ENCODE measurements around the gene EML5.

Gene EML5

GRCh38 chr14:88617479-88617878 is 175.3 kb downstream of the EML5 start:
- no peak for DNase-seq (ENCODE audit: low read depth in 2 of 2)

- DNase-seq (ENCODE audit: low read depth in 2 of 2), result no peak
Observed at GRCh38 chr14:88616697-88617096, 176.1 kb downstream of the EML5 start.

- no peak for DNase-seq (ENCODE audit: low read depth in 2 of 2)
Observed at GRCh38 chr14:88614218-88614907, 178.4 kb downstream of the EML5 start.

GRCh38 chr14:88613552-88614010 is 179.2 kb downstream of the EML5 start:
- no peak for DNase-seq (ENCODE audit: low read depth in 2 of 2)

GRCh38 chr14:88612981-88613380 is 179.8 kb downstream of the EML5 start:
- no peak for DNase-seq (ENCODE audit: low read depth in 2 of 2)

- no peak for DNase-seq (ENCODE audit: low read depth in 2 of 2)
Observed at GRCh38 chr14:88611878-88612277, 180.9 kb downstream of the EML5 start.

DNA sequence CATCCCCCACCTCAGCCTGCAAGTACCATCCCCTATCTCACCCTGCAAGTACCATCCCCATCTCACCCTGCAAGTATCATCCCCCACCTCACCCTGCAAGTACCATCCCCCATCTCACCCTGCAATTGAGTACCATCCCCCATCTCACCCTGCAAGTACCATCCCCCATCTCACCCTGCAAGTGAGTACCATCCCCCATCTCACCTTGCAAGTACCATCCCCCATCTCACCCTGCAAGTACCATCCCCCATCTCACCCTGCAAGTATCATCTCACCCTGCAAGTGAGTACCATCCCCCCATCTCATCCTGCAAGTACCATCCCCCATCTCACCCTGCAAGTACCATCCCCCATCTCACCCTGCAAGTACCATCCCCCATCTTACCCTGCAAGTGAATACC is 184.9 kb downstream of the EML5 start:
- DNase-seq (ENCODE audit: low read depth in 2 of 2), result no peak

DNA sequence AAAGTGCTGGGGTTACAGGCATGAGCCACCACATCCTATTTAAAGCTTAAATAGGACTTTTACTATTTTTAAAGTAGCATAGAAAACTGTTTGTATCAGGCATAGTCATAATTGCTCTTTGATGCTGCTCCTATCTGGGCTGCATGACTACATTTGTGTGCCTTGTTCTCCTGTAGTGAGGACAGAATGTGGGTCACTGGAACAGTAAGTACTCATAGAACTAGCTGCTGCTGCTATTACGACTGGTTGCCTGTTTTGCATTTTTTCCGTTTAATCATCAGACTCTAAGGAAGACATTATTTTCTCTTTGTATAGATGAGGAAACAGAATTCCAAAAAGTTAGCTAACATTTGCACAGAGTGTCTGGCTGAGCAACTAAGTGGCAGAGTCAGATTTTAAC is 187.2 kb downstream of the EML5 start:
- no peak for DNase-seq (ENCODE audit: low read depth in 2 of 2)

- no peak for DNase-seq (ENCODE audit: low read depth in 2 of 2)
Observed at GRCh38 chr14:88604212-88604611, 188.5 kb downstream of the EML5 start.

DNA sequence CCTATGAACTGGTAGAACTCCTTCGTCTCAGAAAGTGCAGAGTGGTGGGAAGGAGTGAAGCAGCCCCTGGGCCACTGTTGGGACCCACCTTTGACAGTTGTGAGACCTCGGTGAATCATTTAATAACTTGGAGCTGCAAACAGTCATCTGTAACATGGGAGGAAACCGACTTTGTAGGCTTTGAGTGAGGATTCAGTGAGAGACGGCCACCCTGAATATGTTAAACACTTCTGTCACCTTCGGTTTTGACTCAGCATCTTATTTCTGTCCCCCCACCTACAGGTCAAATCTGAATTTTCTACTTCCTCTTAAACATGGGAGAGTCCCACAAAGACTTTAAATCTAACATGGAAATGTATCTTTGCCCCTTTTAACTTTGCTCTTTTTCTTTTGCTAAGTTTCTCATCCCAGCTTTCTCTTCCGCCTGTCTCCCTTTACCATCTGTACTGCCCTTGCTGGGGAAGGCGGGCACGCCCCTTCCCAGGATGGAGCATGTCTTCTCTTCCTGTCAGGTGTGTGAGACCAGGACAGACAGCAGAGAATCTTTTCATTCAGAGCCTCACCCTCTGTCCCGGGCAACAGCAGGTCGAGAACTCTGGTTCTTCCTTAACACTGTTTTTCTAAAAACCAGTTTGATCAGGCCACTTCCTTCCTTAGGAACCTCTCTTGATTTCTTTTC is 192.9 kb downstream of the EML5 start:
- no peak for DNase-seq (ENCODE audit: low read depth in 2 of 2)

DNA sequence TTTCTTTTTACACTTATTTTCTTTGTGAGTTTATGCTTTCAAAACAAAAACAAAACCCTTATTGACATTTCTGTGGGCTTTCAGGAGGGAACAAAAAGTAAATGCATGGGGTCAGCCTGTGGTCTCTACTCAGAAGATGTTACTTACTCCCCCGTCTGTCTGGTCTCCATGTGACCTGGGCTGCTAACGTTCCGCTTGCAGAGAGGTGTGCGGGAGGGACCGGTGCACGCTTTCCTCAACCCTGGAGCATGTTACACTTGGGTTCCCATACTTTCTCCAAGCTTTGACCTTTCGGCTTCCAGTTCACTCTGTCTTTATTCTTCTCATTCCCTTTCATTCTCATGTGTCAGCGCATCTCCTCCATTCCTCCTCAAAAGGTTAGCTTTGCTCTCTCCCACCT is 193.4 kb downstream of the EML5 start:
- DNase-seq (ENCODE audit: low read depth in 2 of 2), result no peak

DNA sequence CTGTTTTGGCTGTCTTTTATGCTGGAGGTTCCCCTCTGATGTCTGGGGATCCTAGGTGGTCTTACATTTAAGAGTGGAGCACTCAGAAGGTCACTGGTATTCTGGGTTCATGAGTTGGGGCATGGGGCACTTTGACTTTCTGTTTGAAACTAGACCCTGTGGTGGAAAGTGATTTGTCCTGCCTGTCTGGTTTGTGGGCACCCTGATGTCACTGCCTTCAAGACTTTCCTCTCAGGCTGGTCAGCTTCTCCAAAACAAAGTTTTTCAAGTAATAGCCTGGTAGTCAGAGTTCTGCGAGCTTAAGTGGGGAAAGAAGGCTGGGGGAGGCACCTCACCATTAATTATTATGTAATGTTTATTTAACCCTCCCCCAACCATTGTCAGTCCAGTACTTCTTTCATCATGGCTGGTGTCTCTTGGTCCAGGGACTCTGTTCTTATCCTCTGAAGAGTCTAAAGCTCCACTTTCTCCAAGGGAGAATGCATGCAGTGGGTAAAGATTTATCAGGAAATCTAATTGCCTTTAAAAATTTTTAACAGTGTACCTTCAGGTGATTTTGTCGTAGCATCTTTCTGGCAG is 194.6 kb downstream of the EML5 start:
- DNase-seq (ENCODE audit: low read depth in 2 of 2), result no peak

DNA sequence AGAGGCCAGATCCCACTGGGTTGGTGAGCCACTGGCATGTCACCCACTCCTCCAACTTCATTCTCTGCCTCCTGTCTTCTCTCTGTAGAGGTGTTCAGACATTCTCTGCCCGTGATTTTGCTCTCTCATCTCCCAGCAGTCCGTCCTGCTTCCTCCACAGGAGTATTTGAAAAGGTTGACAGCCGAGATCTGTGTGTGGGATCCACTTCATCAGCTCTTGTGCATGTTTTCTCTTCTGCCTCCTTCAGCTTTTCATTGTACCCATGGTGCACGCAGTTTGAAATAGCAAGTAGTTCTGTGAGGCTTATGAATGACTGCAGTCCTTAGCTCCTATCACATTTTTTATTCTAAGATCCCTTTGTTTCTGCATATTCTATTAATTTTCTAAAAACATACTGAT is 195.2 kb downstream of the EML5 start:
- no peak for DNase-seq (ENCODE audit: low read depth in 2 of 2)

DNA sequence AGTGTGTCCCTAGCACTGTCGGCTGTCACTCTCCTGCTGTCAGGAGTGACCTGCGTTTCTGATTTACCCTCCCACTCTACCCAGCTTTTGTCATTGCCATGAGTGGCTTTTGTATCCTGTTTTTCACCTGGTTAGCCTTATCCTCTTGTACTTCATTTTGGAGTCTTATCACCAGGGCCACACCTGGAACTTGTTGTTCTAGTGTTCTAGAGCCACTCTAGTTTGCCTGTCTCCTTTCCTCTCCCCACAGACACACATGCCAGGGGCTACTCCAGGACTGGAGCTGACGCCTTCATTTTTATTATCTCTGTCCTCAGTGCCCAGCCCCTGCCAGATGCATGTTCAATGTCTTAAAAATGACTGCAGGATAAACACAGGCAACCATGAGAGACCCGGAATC is 195.7 kb downstream of the EML5 start:
- DNase-seq (ENCODE audit: low read depth in 2 of 2), result no peak

GRCh38 chr14:88592031-88592430 is 200.7 kb downstream of the EML5 start:
- DNase-seq (ENCODE audit: low read depth in 2 of 2), result no peak

DNA sequence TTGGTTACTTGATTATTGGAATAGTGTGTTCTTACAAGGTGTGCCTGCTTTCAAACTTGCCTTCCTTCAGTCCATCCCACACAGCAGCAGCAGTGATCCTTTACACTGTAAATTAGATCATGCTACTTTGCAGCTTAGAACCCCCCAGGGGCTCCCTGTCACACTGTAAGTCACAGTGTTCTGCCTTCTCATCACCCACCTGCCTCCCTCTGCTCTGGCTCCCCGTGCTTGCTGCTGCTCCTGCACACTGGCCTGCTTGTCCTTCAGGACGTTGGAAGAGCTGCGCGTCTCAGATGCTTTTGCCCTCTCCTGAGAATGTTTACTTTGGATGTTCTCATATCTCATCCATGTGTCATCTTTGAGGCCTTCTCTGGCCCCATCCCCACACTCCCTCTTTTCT is 202.6 kb downstream of the EML5 start:
- no peak for DNase-seq (ENCODE audit: low read depth in 2 of 2)

DNA sequence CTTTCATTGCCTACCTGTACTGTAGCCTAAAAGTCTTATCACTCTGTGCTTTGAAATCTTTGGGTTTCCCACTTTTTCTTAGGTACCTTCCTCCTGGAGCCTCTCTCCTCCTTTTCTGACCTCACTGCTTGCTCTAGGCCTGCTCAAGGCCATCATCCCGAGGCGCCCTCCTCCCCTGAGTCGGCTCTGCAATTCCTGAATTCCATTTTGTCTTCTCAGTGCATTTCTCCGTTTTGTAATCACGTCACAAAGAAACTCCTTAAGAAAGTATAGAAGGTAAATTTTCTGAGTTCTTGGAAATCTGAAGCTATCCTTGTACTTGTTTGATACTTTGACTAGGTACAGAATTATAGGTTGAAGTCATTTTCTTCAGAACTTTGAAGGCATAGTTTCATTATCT is 204.7 kb downstream of the EML5 start:
- no peak for DNase-seq (ENCODE audit: low read depth in 2 of 2)

DNA sequence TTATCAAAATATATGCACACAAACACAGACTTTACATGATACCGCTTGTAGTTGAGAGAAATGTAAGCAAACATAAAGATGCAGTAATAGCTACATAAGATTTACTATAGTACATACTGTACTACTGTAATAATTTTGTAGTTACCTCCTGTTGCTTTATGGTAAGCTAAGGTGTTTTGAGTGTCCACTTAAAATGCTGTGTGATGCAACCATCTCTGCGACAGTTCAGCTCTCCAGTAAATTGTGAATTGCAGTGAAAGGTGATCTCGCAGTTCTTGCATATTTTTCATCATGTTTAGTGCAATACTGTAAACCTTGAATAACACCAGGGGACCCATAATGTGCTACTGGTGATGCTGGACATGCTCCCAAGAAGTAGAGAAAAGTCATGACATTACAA is 208.3 kb downstream of the EML5 start:
- DNase-seq (ENCODE audit: low read depth in 2 of 2), result no peak

DNA sequence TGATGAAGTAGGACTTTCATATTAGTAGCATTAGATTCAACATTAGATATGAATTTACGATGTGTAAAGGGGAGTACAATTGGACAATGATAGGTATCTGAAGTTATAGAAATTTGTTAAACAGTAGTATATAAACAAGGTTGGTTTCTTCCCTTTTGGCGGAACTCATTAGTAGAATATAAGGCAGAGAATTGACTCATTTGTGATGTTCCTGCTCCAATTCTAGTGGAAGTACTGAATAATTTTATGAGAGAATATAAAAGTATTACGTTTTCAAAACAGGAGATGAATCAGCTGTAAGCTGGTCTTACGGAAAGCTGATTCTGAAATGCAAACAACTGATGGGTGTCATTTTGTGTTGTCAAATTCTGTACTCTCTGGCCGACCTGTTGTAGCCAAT is 216.5 kb downstream of the EML5 start:
- no peak for DNase-seq (ENCODE audit: low read depth in 2 of 2)

GRCh38 chr14:88572117-88572516 is 220.6 kb downstream of the EML5 start:
- DNase-seq (ENCODE audit: low read depth in 2 of 2), result no peak

DNA sequence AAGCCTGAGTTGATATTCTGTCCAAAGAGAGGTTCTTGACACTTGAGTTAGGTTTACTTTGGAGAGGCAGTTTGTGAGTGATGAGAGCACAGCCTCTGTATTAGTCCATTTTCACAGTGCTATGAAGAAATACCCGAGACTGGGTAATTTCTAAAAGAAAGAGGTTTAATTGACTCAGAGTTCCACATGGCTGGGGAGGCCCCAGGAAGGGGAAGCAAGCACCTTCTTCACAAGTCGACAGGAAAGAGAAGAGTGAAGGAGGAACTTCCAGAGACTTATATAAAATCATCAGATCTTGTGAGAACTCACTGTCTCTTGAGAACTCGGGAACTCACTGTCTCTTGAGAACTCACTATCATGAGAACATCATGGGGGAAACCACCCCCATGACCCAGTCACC is 224.6 kb downstream of the EML5 start:
- DNase-seq (ENCODE audit: low read depth in 2 of 2), result no peak

GRCh38 chr14:88565427-88565826 is 227.3 kb downstream of the EML5 start:
- no peak for DNase-seq (ENCODE audit: low read depth in 2 of 2)

DNA sequence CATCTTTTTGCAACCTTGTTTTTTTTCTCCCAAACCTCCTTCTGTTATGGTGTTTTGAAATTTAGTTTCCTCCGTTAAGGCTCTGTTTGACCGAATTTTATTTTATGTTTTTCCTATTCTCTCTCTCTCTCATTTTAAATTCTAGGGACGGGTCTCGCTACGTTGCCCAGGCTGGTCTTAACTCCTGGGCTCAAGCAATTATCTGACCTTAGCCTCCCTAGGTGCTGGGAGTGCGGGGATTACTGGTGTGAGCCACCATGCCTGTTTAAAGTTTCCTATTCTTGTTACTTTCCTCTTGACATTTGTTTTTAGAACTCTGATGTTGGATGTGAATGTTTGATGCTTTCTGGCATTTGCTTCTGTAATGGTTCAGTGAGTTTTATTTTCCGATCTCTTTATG is 228.9 kb downstream of the EML5 start:
- no peak for DNase-seq (ENCODE audit: low read depth in 2 of 2)

Data from stimulated activated CD4-positive, alpha-beta T cell treated with anti-CD3 and anti-CD28 coated beads, Interleukin-1b, Interleukin-23, amount 100 ng/mL, for 4 hours (primary cell).